HG02973 (cell line): ENCODE data around the gene WTAP.

Source experiments
- ATAC-seq: cut with Tn5 transposase; IDR thresholded peaks from one replicate; pipeline ENCODE4 v1.9.1; 2021; ENCODE audit warnings: moderate library complexity; ENCODE audit not compliant: unreplicated experiment

Gene WTAP

GRCh38 chr6:159800141-159800865 is 73.0 kb downstream of the WTAP start, which contains the start of gene PNLDC1:
Gene PNLDC1, plus strand, starts transcription at chr6:159800276. Its CDS starts 32 bp downstream, at chr6:159800308.
- ATAC-seq = no peak

GRCh38 chr6:159801935-159802334 is 74.6 kb downstream of the WTAP start:
- no peak for ATAC-seq

- ATAC-seq = no peak
Observed at GRCh38 chr6:159804504-159804903, 77.2 kb downstream of the WTAP start.

GRCh38 chr6:159805440-159806020 is 78.2 kb downstream of the WTAP start:
- ATAC-seq = no peak
